Activated naive CD4-positive, alpha-beta T cell treated with anti-CD3 and anti-CD28 coated beads, Interleukin-2, amount 50 U/mL, for 72 hours (primary cell): ENCODE data around the gene CCDC73. TPM values are rescaled to one million over a fixed set of nuclear protein-coding genes. Genes with fewer than 3 reads are reported as not detected.

Source experiments
- total RNA-seq, 2 donors: library from RNA; stranded (reverse); gene quantifications; one replicate each; pipeline ENCODE4 v1.2.3, GENCODE V29; 2022

Gene CCDC73
- total RNA-seq, 2 donors from 2014 or later, result 0.10 TPM; not detected in 1

Other genes with a start within 250 kb of the CCDC73 start
- 100 to 1,000 TPM; 343 to 359 TPM for gene EIF3M, start 210.8 kb downstream of the CCDC73 start, total RNA-seq
- gene PRRG4, start 35.3 kb upstream of the CCDC73 start, total RNA-seq, result under 1 TPM; 0.32 to 0.39 TPM
- gene QSER1, start 98.1 kb upstream of the CCDC73 start, total RNA-seq, result 10 to 100 TPM; 10.0 to 18.4 TPM
- 1 to 10 TPM in 1 of 2 donors, under 1 TPM in 1; 0.47 to 5.5 TPM for gene DEPDC7, start 221.2 kb upstream of the CCDC73 start, total RNA-seq
- 10 to 100 TPM in 1 of 2 donors, 1 to 10 TPM in 1; 8.9 to 14.2 TPM for gene TCP11L1, start 244.9 kb upstream of the CCDC73 start, total RNA-seq